Neural crest cell (in vitro differentiated cells): ENCODE results near the gene G6PC2. TPM values are rescaled to one million over a fixed set of nuclear protein-coding genes. Genes with fewer than 3 reads are reported as not detected.

Experiments
- DNase-seq: peaks from one replicate; pipeline ENCODE4 v3.0.0; 2021; ENCODE audit warnings: low read depth, mixed read lengths, low spot score
- H3K27ac Mint-ChIP-seq: one replicate; pipeline ENCODE4 v1.8.0; 2021; ENCODE audit warnings: mild to moderate bottlenecking, mixed read lengths; ENCODE audit not compliant: unreplicated experiment
- H3K27me3 Mint-ChIP-seq: 2 replicates; pipeline ENCODE4 v1.8.0; 2021; ENCODE audit warnings: low read depth, mild to moderate bottlenecking, mixed read lengths
- H3K36me3 Mint-ChIP-seq: 2 replicates; pipeline ENCODE4 v1.8.0; 2021; ENCODE audit warnings: low read depth, mild to moderate bottlenecking, mixed read lengths
- H3K4me1 Mint-ChIP-seq: 2 replicates; pipeline ENCODE4 v1.8.0; 2021; ENCODE audit warnings: mixed read lengths
- H3K4me3 Mint-ChIP-seq: one replicate; pipeline ENCODE4 v1.8.0; 2021; ENCODE audit warnings: mild to moderate bottlenecking, mixed read lengths
- H3K9me3 Mint-ChIP-seq: 2 replicates; pipeline ENCODE4 v1.8.0; 2021; ENCODE audit warnings: mixed read lengths
- total RNA-seq: library from RNA; stranded (reverse); gene quantifications from 2 replicates; pipeline ENCODE4 v1.2.1, GENCODE V29; 2021
- TF ChIP-seq, protein P1 (sequence below): fragments of 200-600 bp; sonication (generic); conservative IDR thresholded peaks from 2 replicates; pipeline ENCODE4 v1.5.0; 2021; ENCODE audit warnings: antibody characterized with exemption, mild to moderate bottlenecking

Gene G6PC2
- total RNA-seq, 1 donor from 2014 or later: not detected

DNA sequence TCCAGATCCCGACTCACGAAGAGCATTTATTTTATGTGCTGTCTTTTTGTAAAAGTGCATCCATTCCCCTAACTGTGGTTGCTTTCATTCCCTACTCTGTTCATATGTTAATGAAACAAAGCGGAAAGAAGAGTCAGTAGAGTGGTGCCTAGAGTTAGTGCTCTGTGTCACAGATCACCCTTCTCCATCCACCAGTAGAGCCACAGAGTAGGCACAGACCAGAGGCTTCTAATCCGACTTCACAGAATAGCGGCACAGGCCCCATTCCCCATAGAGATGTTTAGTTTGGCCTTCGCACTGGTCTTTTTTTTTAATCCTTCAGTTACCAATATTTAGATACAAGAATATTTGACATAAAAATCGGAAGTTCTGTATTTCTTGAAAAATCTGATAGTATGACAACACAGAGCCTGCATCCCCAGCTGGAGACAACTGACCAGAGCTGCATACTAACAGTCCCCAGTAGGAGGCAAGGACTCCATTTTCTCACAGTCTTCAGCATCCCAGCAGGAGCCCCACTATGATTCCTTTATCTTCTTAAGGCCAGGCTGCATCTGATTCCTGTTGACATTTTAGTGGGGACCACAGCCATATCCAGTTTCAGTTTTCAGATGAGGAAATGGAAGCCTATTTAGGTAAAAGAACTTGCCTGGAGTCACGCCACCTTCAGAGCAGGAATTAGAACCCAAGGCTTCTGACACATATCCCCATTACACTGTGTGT, 7.0 kb downstream of the G6PC2 start:
- peaks cover 7% of the 10 kb centered on the region for H3K4me1 Mint-ChIP-seq
- no peaks in the 10 kb centered on the region for H3K9me3 Mint-ChIP-seq

DNA sequence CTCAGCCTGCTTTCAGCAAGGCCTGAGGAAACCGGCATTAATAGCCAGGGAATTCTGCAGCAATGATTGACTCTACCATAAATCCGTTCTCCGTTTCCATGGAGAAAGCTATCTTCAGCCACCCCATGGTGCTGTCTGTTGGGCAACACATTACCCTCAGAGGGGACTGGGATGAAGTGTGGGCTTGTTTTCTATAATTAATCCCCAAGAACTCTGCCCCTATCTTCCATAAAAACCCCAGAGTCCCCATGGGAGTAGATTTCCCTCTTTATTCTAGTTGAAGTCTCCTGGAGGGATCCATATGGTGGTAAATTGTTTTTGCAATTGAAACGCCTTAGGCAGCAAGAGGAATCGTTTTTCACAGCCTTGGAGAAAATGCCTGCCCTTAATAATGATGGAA, 9.2 kb downstream of the G6PC2 start:
- TF ChIP-seq, protein P1, sequence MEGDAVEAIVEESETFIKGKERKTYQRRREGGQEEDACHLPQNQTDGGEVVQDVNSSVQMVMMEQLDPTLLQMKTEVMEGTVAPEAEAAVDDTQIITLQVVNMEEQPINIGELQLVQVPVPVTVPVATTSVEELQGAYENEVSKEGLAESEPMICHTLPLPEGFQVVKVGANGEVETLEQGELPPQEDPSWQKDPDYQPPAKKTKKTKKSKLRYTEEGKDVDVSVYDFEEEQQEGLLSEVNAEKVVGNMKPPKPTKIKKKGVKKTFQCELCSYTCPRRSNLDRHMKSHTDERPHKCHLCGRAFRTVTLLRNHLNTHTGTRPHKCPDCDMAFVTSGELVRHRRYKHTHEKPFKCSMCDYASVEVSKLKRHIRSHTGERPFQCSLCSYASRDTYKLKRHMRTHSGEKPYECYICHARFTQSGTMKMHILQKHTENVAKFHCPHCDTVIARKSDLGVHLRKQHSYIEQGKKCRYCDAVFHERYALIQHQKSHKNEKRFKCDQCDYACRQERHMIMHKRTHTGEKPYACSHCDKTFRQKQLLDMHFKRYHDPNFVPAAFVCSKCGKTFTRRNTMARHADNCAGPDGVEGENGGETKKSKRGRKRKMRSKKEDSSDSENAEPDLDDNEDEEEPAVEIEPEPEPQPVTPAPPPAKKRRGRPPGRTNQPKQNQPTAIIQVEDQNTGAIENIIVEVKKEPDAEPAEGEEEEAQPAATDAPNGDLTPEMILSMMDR: no peak
- peaks cover 6% of the 10 kb centered on the region for H3K27me3 Mint-ChIP-seq
- DNase-seq: no peak
- H3K4me3 Mint-ChIP-seq: no peak overlapping the region
- H3K9me3 Mint-ChIP-seq: peaks cover 3% of the 10 kb centered on the region
- H3K36me3 Mint-ChIP-seq: peaks cover 2% of the 10 kb centered on the region
- no peak overlapping the region for H3K27ac Mint-ChIP-seq
- peaks cover 16% of the 10 kb centered on the region for H3K4me1 Mint-ChIP-seq

More for the DNA sequence above, 7.0 kb downstream of the G6PC2 start:
- H3K36me3 Mint-ChIP-seq: peaks cover 2% of the 10 kb centered on the region
- no peak overlapping the region for H3K4me3 Mint-ChIP-seq
- no peak overlapping the region for H3K27ac Mint-ChIP-seq
- no peak for DNase-seq
- TF ChIP-seq, protein P1: no peak
- peaks cover 6% of the 10 kb centered on the region for H3K27me3 Mint-ChIP-seq

DNA sequence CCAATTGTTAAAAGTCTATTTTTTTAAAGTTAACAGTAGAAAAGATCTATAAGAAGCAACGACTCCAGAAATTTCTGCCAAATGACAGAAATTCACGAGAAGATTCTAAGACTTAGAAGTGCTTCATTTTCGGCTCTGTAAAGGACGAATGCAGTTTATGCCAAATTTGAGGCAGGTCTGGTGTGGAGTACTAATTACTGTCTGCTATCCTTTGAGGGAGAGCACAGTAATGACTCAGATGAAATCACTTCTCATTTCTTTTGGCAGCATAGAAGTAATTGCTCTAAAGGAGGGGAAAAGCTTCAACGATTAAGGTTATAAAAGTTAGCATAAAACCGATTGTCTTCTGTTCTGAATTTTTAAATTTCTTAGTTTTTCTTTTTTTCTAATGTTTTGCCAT, 11.4 kb downstream of the G6PC2 start:
- Mint-ChIP-seq H3K27ac (no peak overlapping the region), H3K36me3 (peaks cover 2% of the 10 kb centered on the region), H3K9me3 (peaks cover 3% of the 10 kb centered on the region), H3K4me3 (no peak overlapping the region), H3K27me3 (peaks cover 6% of the 10 kb centered on the region), H3K4me1 (peaks cover 16% of the 10 kb centered on the region)
- TF ChIP-seq, protein P1: no peak
- no peak for DNase-seq

DNA sequence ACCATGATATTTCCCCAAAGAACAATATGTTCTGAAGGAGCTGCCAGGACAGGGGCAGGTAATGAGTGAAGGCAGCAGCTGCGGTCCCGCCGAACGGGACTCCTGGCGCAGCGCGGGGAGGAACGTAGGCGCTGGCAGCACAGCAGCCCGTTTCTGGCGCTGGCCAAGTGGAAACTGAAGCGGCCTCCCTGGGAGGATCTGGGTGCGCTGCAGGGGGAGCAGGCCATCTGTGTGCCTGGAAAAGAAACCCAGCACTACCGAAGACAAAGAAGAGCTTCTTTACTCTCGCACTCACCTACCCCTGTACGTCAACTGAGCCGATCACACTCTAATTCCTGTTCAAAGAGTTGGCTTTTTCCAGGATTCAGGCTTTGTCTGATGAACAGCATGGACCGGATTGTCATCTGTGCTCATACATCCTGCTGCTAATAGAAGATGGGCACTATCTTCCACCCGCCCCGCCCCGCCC, 11.8 kb downstream of the G6PC2 start:
- H3K4me3 Mint-ChIP-seq: no peak overlapping the region
- DNase-seq: no peak
- peaks cover 11% of the 10 kb centered on the region for H3K4me1 Mint-ChIP-seq
- H3K27ac Mint-ChIP-seq: no peak overlapping the region
- H3K9me3 Mint-ChIP-seq: peaks cover 3% of the 10 kb centered on the region
- peaks cover 2% of the 10 kb centered on the region for H3K36me3 Mint-ChIP-seq
- TF ChIP-seq, protein P1: no peak
- H3K27me3 Mint-ChIP-seq: peaks cover 6% of the 10 kb centered on the region

DNA sequence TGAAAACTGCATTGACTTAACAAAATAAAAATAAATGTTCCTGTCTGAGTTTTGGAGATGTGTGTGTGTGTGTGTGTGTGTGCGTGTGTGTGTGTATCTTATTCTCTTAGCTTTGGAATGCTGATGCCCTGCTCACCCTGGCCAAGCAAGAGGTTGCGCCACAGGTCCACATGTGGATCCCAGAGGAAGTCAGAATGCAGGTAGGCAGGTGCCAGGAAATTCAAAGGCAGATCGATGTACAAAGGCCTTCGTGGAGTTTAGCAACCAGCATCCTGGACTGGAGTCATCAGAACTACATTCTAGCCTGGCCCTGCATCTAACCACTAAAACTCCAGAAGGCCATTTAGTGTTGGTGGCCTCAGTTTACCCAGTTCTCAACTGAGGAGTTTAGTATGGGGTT, 12.4 kb downstream of the G6PC2 start:
- Mint-ChIP-seq H3K4me1 (peaks cover 9% of the 10 kb centered on the region), H3K9me3 (peaks cover 3% of the 10 kb centered on the region), H3K27ac (no peak overlapping the region), H3K36me3 (no peaks in the 10 kb centered on the region), H3K4me3 (no peak overlapping the region), H3K27me3 (peaks cover 6% of the 10 kb centered on the region)
- TF ChIP-seq, protein P1: no peak
- no peak for DNase-seq
